GM12878 (cell line): Measurements from ENCODE around the gene GAB3. TPM values are rescaled to one million over a fixed set of nuclear protein-coding genes. Genes with fewer than 3 reads are reported as not detected.

Experiments used
- ATAC-seq: fragments of 200-7000 bp; cut with Tn5 transposase; 3 replicates; pipeline ENCODE4 v1.9.1; 2020; ENCODE audit warnings: mild to moderate bottlenecking, moderate library complexity
- BruUV-seq: library from RNA; stranded (reverse); fragments of 400-500 nt; replicated peaks from 2 replicates; lab custom pipeline; 2021; lab: Mats Ljungman, UMichigan
- CTCF ChIA-PET: fragments of 300-600 bp; sonication (Branson Sonifier 250); formaldehyde crosslinking; extraction: SDS; loops from one replicate; lab custom pipeline; 2021; ENCODE audit warnings: inconsistent platforms; lab: Yijun Ruan, JAX
- POLR2A ChIA-PET: fragments of 350-600 bp; formaldehyde crosslinking; extraction: SDS; loops from one replicate; lab custom pipeline; 2021; ENCODE audit warnings: inconsistent platforms; lab: Charles Lee
- RAD21 ChIA-PET: fragments of 300-600 bp; sonication (Branson Sonifier 250); formaldehyde crosslinking; loops from one replicate; lab custom pipeline; 2023; ENCODE audit warnings: antibody characterized with exemption; ENCODE audit not compliant: unreplicated experiment; lab: Charles Lee
- SMC1A ChIA-PET: fragments of 300-600 bp; sonication (Branson Sonifier 250); formaldehyde crosslinking; loops from one replicate; lab custom pipeline; 2023; ENCODE audit not compliant: unreplicated experiment, uncharacterized antibody; lab: Charles Lee
- DNase-seq: peaks from one replicate; pipeline ENCODE4 v3.0.0-alpha.2; 2011; ENCODE audit warnings: low read depth, low spot score
- FAIRE-seq: peaks from 3 replicates; lab custom pipeline; 2011; peaks lifted over from hg19 to GRCh38; lab: Jason Lieb, UNC
- H2AFZ ChIP-seq: 2 replicates; pipeline ENCODE4 v1.6.0; 2011; ENCODE audit warnings: low read depth, low read length, control low read depth; ENCODE audit not compliant: control insufficient read depth
- H3K27ac ChIP-seq: 2 replicates; pipeline ENCODE4 v1.5.1; 2011; ENCODE audit warnings: control low read depth; ENCODE audit not compliant: control insufficient read depth, insufficient read depth
- H3K27me3 ChIP-seq, 2 experiments: replicated peaks in 1 of 2; 2 replicates each; pipeline versions ENCODE4 v1.6.0 to v1.6.1; 2011; ENCODE audit warnings: low read length in 1 of 2; ENCODE audit not compliant: control insufficient read depth in 2 of 2, insufficient read depth in 2 of 2
- H3K36me3 ChIP-seq, 2 experiments: 2 replicates each; pipeline ENCODE4 v1.5.1; 2011; ENCODE audit warnings: low read length in 1 of 2; ENCODE audit not compliant: control insufficient read depth in 2 of 2, insufficient read depth in 2 of 2
- H3K4me1 ChIP-seq: 2 replicates; pipeline ENCODE4 v1.6.1; 2011; ENCODE audit warnings: mild to moderate bottlenecking, low read length, moderate library complexity, mixed read lengths; ENCODE audit not compliant: control insufficient read depth, insufficient read depth
- H3K4me2 ChIP-seq: 2 replicates; pipeline ENCODE4 v1.6.0; 2011; ENCODE audit warnings: control low read depth; ENCODE audit not compliant: control insufficient read depth, insufficient read depth
- H3K4me3 ChIP-seq: fragments of 200-600 bp; sonication (generic); 2 replicates; pipeline ENCODE4 v1.5.1; 2016
- H3K79me2 ChIP-seq: 2 replicates; pipeline ENCODE4 v1.6.0; 2011; ENCODE audit warnings: low read length; ENCODE audit not compliant: control insufficient read depth, insufficient read depth
- H3K9ac ChIP-seq: 2 replicates; pipeline ENCODE4 v1.8.0; 2011; ENCODE audit warnings: low read length, control low read depth, mixed read lengths; ENCODE audit not compliant: control insufficient read depth, insufficient read depth
- H3K9me3 ChIP-seq: replicated peaks from 3 replicates; pipeline ENCODE4 v1.5.1; 2011; ENCODE audit warnings: mild to moderate bottlenecking, low read length; ENCODE audit not compliant: control insufficient read depth, insufficient read depth
- H4K20me1 ChIP-seq: 2 replicates; pipeline ENCODE4 v1.6.0; 2011; ENCODE audit not compliant: control insufficient read depth, insufficient read depth
- EGR1 ChIP-seq, 2 experiments: IDR thresholded peaks; 1 replicate in 1 of 2; 2 replicates in 1 of 2; pipeline ENCODE4 v1.6.1; 2011 to 2012; ENCODE audit warnings: low read depth in 2 of 2, low read length in 2 of 2, borderline replicate concordance in 1 of 2, mild to moderate bottlenecking in 1 of 2, moderate library complexity in 1 of 2
- NRF1 ChIP-seq: conservative IDR thresholded peaks from 2 replicates; pipeline ENCODE4 v1.6.1; 2011; ENCODE audit warnings: mild to moderate bottlenecking, low read depth, low read length, improper control_type of control experiment
- SIN3A ChIP-seq: IDR thresholded peaks from 2 replicates; pipeline ENCODE4 v1.6.1; 2012; ENCODE audit warnings: low read depth, low read length, improper control_type of control experiment
- SMAD5 ChIP-seq: IDR thresholded peaks from 2 replicates; pipeline ENCODE4 v1.6.1; 2016; ENCODE audit warnings: antibody characterized with exemption, low read depth
- SREBF2 ChIP-seq: IDR thresholded peaks from 2 replicates; pipeline ENCODE4 v1.6.1; 2012; ENCODE audit warnings: mild to moderate bottlenecking, low read length
- TARDBP ChIP-seq: IDR thresholded peaks from 2 replicates; pipeline ENCODE4 v1.6.1; 2016; ENCODE audit warnings: borderline replicate concordance
- ZSCAN29 ChIP-seq: fragments of 450-650 bp; IDR thresholded peaks from 2 replicates; pipeline ENCODE4 v1.6.1; 2017; ENCODE audit warnings: mild to moderate bottlenecking, moderate library complexity
- WGBS: methylation state at CpG from one replicate; pipeline ENCODE4 v1.1.6; 2016; ENCODE audit warnings: low lambda C conversion rate; ENCODE audit not compliant: insufficient replicate concordance, insufficient coverage; ENCODE audit errors: missing lambda C conversion rate; 5-methylcytosine and 5-hydroxymethylcytosine counted together
- in situ Hi-C: fragments of 300-500 bp; cut with MboI; formaldehyde crosslinking; loops from 9 replicates; pipeline ENCODE4 v1.14.3; 2018; ENCODE audit warnings: mixed read lengths
- intact Hi-C: fragments of 100-400 bp; cut with micrococcal nuclease; formaldehyde crosslinking; loops from one replicate; pipeline ENCODE4 v1.14.2; 2022; ENCODE audit not compliant: unreplicated experiment
- polyA plus RNA-seq, 11 experiments: library from polyadenylated mRNA; depleted of rRNA in 4 of 11; unstranded in 6 of 11; stranded (reverse) in 5 of 11; fragments of >200 nt; fragmentation: Nextera tagmentation in 4 of 11; fragmentation: Illumina TruSeq in 1 of 11; extraction: Ambion mirVana in 4 of 11; extraction: Trizol in 1 of 11; gene quantifications; 1 replicate in 1 of 11; 2 replicates in 10 of 11; pipeline versions ENCODE4 v1.2.1 to v1.2.3, GENCODE V29; 2011 to 2016; ENCODE audit warnings: inconsistent platforms in 2 of 11, missing spikeins in 2 of 11, low read depth in 1 of 11
- total RNA-seq, 4 experiments: library from RNA; depleted of rRNA in 3 of 4; stranded (reverse); fragments of >200 nt in 3 of 4; fragmentation: Illumina TruSeq in 1 of 4; extraction: Trizol in 1 of 4; gene quantifications; 2 replicates each; pipeline versions ENCODE4 v1.2.1 to v1.2.3, GENCODE V29; 2013 to 2021
- TF ChIP-seq, protein P1 (sequence below): fragments of 450-650 bp; IDR thresholded peaks from 2 replicates; pipeline ENCODE4 v1.6.1; 2018; ENCODE audit warnings: mild to moderate bottlenecking, low read depth, moderate library complexity; ENCODE audit not compliant: partially characterized antibody
- TF ChIP-seq, protein P2 (sequence below): fragments of 450-650 bp; formaldehyde crosslinking; IDR thresholded peaks from 2 replicates; pipeline ENCODE4 v1.4.0; 2020; ENCODE audit warnings: mild to moderate bottlenecking, moderate library complexity
- TF ChIP-seq, protein P3 (sequence below): IDR thresholded peaks from 2 replicates; pipeline ENCODE4 v1.6.1; 2012; ENCODE audit warnings: low read depth, low read length, improper control_type of control experiment
- TF ChIP-seq, protein P4 (sequence below): fragments of 450-650 bp; IDR thresholded peaks from 2 replicates; pipeline ENCODE4 v1.6.1; 2014; ENCODE audit warnings: mild to moderate bottlenecking
- TF ChIP-seq, protein P5 (sequence below): fragments of 450-650 bp; conservative IDR thresholded peaks from 2 replicates; pipeline ENCODE4 v1.6.1; 2017; ENCODE audit warnings: mild to moderate bottlenecking, moderate library complexity

GAB3 gene
- total and polyA plus RNA-seq, 10 of the 15 experiments (the other 5 are each of a cell fraction or from before 2014, with no cell fraction given) = 0.10 to 2.0 (median 0.85) TPM

DNA sequence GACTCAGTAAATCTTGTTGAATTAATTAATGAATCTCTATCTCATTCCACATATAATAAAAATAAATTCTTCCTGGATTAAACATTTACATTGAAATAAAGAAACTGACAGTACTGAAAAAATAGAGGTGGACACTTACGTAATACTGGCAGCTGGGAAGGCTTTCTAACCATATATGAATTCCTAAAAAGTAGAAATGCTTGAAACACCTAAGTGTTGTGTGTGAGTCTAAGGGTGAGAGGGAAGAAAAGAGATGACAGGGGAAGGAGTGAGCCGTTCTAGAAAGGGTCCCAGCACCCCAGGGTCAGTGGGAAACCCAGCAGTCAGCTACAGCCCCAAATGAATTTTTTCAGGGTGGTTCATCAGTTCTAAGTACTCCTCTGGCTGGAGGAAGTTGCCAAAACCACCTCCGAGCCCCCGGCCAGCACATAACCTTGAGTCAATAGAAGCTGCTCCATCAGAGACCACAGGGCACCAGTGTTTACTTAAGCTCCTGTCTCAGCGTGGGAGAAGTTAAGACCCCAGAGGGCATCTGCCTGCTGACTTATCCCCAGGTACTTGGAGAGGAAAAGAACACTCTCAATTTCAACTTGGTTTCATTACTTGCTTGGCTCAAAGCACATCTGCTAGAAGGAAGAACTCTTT is 18.3 kb downstream of the GAB3 start:
- no peak for FAIRE-seq
- H3K4me1 ChIP-seq = peaks cover 8% of the 10 kb centered on the region
- no peaks in the 10 kb centered on the region for H4K20me1 ChIP-seq
- SMC1A ChIA-PET = interaction anchor here (1.0 kb wide), 1 partner anchor 16 kb away, joined by 6 read pairs; no protein-coding TSS in a partner anchor
- no peaks in the 10 kb centered on the region for H3K79me2 ChIP-seq
- RAD21 ChIA-PET = no interaction called here
- H3K4me3 ChIP-seq = no peak overlapping the region
- peak overlapping the region; percentile 25; the same call in 1 of the 2 replicates for H2AFZ ChIP-seq
- H3K4me2 ChIP-seq = no peak overlapping the region
- 44% methylated on average over 5 of the region's 5 CpGs for WGBS
- H3K9ac ChIP-seq = no peak overlapping the region
- DNase-seq = no peak
- no peaks in the 10 kb centered on the region for H3K9me3 ChIP-seq
- intact Hi-C loops = no loop called here
- CTCF ChIA-PET = interaction anchor here (4.8 kb wide), 1 partner anchor 16 kb away, joined by 19 read pairs; no protein-coding TSS in a partner anchor
- no peak overlapping the region for H3K27ac ChIP-seq
- no peak for ATAC-seq
- in situ Hi-C loops = loop anchor here (25.0 kb wide), 1 partner anchor 145 kb away; the partner anchor contains the start of gene CTAG1A
- BruUV-seq = no TSS peak
- H3K36me3 ChIP-seq = no peaks in the 10 kb centered on the region
- H3K27me3 ChIP-seq = no peaks in the 10 kb centered on the region
- POLR2A ChIA-PET = no interaction called here
- TF ChIP-seq TARDBP (no peak), ZSCAN29 (no peak), SREBF2 (no peak), EGR1 (IDR thresholded peaks at IDR 0.05; ENCODE audit: borderline replicate concordance in 1 of 2, low read depth in 2 of 2, low read length in 2 of 2) (no peak), SMAD5 (no peak), NRF1 (no peak), SIN3A (no peak)
- TF ChIP-seq, protein P1, sequence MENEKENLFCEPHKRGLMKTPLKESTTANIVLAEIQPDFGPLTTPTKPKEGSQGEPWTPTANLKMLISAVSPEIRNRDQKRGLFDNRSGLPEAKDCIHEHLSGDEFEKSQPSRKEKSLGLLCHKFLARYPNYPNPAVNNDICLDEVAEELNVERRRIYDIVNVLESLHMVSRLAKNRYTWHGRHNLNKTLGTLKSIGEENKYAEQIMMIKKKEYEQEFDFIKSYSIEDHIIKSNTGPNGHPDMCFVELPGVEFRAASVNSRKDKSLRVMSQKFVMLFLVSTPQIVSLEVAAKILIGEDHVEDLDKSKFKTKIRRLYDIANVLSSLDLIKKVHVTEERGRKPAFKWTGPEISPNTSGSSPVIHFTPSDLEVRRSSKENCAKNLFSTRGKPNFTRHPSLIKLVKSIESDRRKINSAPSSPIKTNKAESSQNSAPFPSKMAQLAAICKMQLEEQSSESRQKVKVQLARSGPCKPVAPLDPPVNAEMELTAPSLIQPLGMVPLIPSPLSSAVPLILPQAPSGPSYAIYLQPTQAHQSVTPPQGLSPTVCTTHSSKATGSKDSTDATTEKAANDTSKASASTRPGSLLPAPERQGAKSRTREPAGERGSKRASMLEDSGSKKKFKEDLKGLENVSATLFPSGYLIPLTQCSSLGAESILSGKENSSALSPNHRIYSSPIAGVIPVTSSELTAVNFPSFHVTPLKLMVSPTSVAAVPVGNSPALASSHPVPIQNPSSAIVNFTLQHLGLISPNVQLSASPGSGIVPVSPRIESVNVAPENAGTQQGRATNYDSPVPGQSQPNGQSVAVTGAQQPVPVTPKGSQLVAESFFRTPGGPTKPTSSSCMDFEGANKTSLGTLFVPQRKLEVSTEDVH = no peak
- TF ChIP-seq, protein P2, sequence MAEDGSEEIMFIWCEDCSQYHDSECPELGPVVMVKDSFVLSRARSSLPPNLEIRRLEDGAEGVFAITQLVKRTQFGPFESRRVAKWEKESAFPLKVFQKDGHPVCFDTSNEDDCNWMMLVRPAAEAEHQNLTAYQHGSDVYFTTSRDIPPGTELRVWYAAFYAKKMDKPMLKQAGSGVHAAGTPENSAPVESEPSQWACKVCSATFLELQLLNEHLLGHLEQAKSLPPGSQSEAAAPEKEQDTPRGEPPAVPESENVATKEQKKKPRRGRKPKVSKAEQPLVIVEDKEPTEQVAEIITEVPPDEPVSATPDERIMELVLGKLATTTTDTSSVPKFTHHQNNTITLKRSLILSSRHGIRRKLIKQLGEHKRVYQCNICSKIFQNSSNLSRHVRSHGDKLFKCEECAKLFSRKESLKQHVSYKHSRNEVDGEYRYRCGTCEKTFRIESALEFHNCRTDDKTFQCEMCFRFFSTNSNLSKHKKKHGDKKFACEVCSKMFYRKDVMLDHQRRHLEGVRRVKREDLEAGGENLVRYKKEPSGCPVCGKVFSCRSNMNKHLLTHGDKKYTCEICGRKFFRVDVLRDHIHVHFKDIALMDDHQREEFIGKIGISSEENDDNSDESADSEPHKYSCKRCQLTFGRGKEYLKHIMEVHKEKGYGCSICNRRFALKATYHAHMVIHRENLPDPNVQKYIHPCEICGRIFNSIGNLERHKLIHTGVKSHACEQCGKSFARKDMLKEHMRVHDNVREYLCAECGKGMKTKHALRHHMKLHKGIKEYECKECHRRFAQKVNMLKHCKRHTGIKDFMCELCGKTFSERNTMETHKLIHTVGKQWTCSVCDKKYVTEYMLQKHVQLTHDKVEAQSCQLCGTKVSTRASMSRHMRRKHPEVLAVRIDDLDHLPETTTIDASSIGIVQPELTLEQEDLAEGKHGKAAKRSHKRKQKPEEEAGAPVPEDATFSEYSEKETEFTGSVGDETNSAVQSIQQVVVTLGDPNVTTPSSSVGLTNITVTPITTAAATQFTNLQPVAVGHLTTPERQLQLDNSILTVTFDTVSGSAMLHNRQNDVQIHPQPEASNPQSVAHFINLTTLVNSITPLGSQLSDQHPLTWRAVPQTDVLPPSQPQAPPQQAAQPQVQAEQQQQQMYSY (CRISPR knock-in tag) = no peak
- TF ChIP-seq, protein P3, sequence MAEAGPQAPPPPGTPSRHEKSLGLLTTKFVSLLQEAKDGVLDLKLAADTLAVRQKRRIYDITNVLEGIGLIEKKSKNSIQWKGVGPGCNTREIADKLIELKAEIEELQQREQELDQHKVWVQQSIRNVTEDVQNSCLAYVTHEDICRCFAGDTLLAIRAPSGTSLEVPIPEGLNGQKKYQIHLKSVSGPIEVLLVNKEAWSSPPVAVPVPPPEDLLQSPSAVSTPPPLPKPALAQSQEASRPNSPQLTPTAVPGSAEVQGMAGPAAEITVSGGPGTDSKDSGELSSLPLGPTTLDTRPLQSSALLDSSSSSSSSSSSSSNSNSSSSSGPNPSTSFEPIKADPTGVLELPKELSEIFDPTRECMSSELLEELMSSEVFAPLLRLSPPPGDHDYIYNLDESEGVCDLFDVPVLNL = no peak
- TF ChIP-seq, protein P4, sequence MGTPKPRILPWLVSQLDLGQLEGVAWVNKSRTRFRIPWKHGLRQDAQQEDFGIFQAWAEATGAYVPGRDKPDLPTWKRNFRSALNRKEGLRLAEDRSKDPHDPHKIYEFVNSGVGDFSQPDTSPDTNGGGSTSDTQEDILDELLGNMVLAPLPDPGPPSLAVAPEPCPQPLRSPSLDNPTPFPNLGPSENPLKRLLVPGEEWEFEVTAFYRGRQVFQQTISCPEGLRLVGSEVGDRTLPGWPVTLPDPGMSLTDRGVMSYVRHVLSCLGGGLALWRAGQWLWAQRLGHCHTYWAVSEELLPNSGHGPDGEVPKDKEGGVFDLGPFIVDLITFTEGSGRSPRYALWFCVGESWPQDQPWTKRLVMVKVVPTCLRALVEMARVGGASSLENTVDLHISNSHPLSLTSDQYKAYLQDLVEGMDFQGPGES = no peak
- TF ChIP-seq, protein P5, sequence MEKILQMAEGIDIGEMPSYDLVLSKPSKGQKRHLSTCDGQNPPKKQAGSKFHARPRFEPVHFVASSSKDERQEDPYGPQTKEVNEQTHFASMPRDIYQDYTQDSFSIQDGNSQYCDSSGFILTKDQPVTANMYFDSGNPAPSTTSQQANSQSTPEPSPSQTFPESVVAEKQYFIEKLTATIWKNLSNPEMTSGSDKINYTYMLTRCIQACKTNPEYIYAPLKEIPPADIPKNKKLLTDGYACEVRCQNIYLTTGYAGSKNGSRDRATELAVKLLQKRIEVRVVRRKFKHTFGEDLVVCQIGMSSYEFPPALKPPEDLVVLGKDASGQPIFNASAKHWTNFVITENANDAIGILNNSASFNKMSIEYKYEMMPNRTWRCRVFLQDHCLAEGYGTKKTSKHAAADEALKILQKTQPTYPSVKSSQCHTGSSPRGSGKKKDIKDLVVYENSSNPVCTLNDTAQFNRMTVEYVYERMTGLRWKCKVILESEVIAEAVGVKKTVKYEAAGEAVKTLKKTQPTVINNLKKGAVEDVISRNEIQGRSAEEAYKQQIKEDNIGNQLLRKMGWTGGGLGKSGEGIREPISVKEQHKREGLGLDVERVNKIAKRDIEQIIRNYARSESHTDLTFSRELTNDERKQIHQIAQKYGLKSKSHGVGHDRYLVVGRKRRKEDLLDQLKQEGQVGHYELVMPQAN = no peak
